ENCODE results near the gene MAZ.

DNA sequence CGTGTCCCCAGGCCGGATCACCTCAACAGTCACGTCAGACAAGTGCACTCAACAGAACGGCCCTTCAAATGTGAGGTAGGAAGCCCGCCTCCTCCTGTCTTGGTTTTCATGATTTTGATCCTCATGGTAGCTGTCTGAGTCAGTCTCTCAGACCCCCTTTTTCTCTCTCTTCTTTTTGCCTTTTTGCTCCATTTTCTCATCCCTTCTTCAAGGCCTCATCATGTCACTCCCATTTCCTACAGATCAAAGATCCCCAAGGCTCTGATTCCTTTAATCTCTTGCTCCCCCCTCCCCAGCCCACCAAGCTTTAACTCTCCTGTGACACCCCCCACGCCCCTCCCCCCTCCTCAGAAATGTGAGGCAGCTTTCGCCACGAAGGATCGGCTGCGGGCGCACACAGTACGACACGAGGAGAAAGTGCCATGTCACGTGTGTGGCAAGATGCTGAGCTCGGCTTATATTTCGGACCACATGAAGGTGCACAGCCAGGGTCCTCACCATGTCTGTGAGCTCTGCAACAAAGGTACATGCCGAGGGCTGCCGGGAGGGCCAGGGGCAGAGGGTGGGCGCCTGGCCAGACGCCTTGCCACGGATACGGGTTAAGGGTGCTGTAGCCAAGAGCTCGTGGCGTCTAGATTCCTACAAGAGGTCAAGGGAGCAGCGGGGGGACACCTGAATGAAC lies 2.0 kb downstream of the MAZ start:
- TF ChIP-seq TCF12 (IDR thresholded peaks at IDR 0.05; ENCODE audit: low read depth) (no peak), CEBPB (IDR thresholded peaks at IDR 0.05) (no peak), TEAD4 (IDR thresholded peaks at IDR 0.05) (no peak)

Data from Ishikawa (cell line).